HEK293 (cell line): Measurements from ENCODE around the gene RNF149.

Experiments used
- CTCF ChIP-seq: fragments of 450-650 bp; formaldehyde crosslinking; IDR thresholded peaks from 2 replicates; pipeline ENCODE4 v1.5.1; 2016; ENCODE audit warnings: missing biosample characterization, missing genetic modification characterization
- GFI1B ChIP-seq: fragments of 450-650 bp; formaldehyde crosslinking; IDR thresholded peaks from 2 replicates; pipeline ENCODE4 v1.5.1; 2016; ENCODE audit warnings: missing biosample characterization, missing genetic modification characterization
- KLF16 ChIP-seq: fragments of 450-650 bp; formaldehyde crosslinking; IDR thresholded peaks from 2 replicates; pipeline ENCODE4 v1.5.1; 2017; ENCODE audit warnings: missing biosample characterization, missing genetic modification characterization
- MEIS1 ChIP-seq: sonication (generic); formaldehyde crosslinking; IDR thresholded peaks from 2 replicates; pipeline ENCODE4 v1.8.1; 2022; ENCODE audit warnings: missing genetic modification reagents, mild to moderate bottlenecking, borderline replicate concordance
- PRDM1 ChIP-seq: fragments of 450-650 bp; formaldehyde crosslinking; IDR thresholded peaks from 2 replicates; pipeline ENCODE4; 2016; ENCODE audit warnings: missing biosample characterization, missing genetic modification characterization
- ZBTB20 ChIP-seq: fragments of 450-650 bp; formaldehyde crosslinking; IDR thresholded peaks from 2 replicates; pipeline ENCODE4 v1.5.1; 2016; ENCODE audit warnings: missing biosample characterization, missing genetic modification characterization
- ZBTB21 ChIP-seq: fragments of 450-650 bp; formaldehyde crosslinking; IDR thresholded peaks from 2 replicates; pipeline ENCODE4 v1.5.1; 2017; ENCODE audit warnings: missing biosample characterization, missing genetic modification characterization
- ZBTB8A ChIP-seq: fragments of 450-650 bp; formaldehyde crosslinking; IDR thresholded peaks from 2 replicates; pipeline ENCODE4 v1.5.1; 2016; ENCODE audit warnings: missing biosample characterization, missing genetic modification characterization
- ZFP69B ChIP-seq: fragments of 450-650 bp; formaldehyde crosslinking; IDR thresholded peaks from 2 replicates; pipeline ENCODE4 v1.5.1; 2016; ENCODE audit warnings: missing biosample characterization, missing genetic modification characterization
- ZNF274 ChIP-seq, 2 experiments: fragments of 200-500 bp in 1 of 2; fragments of 450-650 bp in 1 of 2; sonication (Bioruptor generic) in 1 of 2; formaldehyde crosslinking in 1 of 2; IDR thresholded peaks; 2 replicates each; pipeline versions ENCODE4 v1.5.1 to v1.6.1; 2014 to 2016; ENCODE audit warnings: borderline replicate concordance in 1 of 2, inconsistent platforms in 1 of 2, low read length in 1 of 2, missing biosample characterization in 1 of 2, missing genetic modification characterization in 1 of 2
- ZNF473 ChIP-seq: fragments of 450-650 bp; formaldehyde crosslinking; IDR thresholded peaks from 2 replicates; pipeline ENCODE4 v1.5.1; 2017; ENCODE audit warnings: missing biosample characterization, missing genetic modification characterization
- ZNF76 ChIP-seq: fragments of 450-650 bp; formaldehyde crosslinking; IDR thresholded peaks from 2 replicates; pipeline ENCODE4; 2016; ENCODE audit warnings: low read depth, missing biosample characterization, missing genetic modification characterization, borderline replicate concordance
- ZNF777 ChIP-seq: fragments of 450-650 bp; formaldehyde crosslinking; IDR thresholded peaks from 2 replicates; pipeline ENCODE4 v1.5.1; 2017; ENCODE audit warnings: missing biosample characterization, missing genetic modification characterization, borderline replicate concordance
- TF ChIP-seq, protein P1 (sequence below): fragments of 450-650 bp; formaldehyde crosslinking; IDR thresholded peaks from 2 replicates; pipeline ENCODE4 v1.5.1; 2016; ENCODE audit warnings: missing biosample characterization, missing genetic modification characterization, low read depth

GRCh38 chr2:101291973-101292372 is 16.5 kb downstream of the RNF149 start:
- TF ChIP-seq ZNF274 (IDR thresholded peaks at IDR 0.05; ENCODE audit: low read length) (no peak), ZNF274 (tag by site-specific recombination; IDR thresholded peaks at IDR 0.05; ENCODE audit: borderline replicate concordance) (no peak), KLF16 (tag by site-specific recombination) (no peak), CTCF (tag by site-specific recombination) (no peak), ZBTB21 (tag by site-specific recombination) (no peak), ZNF777 (no peak), ZNF76 (no peak), ZFP69B (tag by site-specific recombination) (no peak), MEIS1 (CRISPR knock-in tag) (no peak), PRDM1 (tag by site-specific recombination) (no peak), ZBTB8A (tag by site-specific recombination) (no peak), GFI1B (tag by site-specific recombination) (no peak), ZBTB20 (tag by site-specific recombination) (no peak), ZNF473 (tag by site-specific recombination) (no peak)
- TF ChIP-seq, protein P1, sequence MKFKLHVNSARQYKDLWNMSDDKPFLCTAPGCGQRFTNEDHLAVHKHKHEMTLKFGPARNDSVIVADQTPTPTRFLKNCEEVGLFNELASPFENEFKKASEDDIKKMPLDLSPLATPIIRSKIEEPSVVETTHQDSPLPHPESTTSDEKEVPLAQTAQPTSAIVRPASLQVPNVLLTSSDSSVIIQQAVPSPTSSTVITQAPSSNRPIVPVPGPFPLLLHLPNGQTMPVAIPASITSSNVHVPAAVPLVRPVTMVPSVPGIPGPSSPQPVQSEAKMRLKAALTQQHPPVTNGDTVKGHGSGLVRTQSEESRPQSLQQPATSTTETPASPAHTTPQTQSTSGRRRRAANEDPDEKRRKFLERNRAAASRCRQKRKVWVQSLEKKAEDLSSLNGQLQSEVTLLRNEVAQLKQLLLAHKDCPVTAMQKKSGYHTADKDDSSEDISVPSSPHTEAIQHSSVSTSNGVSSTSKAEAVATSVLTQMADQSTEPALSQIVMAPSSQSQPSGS (tag by site-specific recombination), result no peak
